Natural killer cell (primary cell): ENCODE data around the gene BCAS3. TPM values are rescaled to one million over a fixed set of nuclear protein-coding genes. Genes with fewer than 3 reads are reported as not detected.

Experiments
- ATAC-seq, 3 donors: fragments of 150-1000 bp in 2 of 3; fragments of 200-7000 bp in 1 of 3; cut with Tn5 transposase; 1 replicate in 1 of 3; 2 replicates in 2 of 3; pipeline ENCODE4 v1.10.0; 2021; ENCODE audit warnings: mild to moderate bottlenecking in 2 of 3, moderate library complexity in 2 of 3
- DNase-seq, 2 donors: peaks; one replicate each; pipeline versions ENCODE4 v3.0.0 to v3.0.0-alpha.2; 2013 to 2021; ENCODE audit warnings: mixed read lengths in 1 of 2
- H3K27ac ChIP-seq: one replicate; pipeline ENCODE4 v1.5.1; 2013; ENCODE audit warnings: mild to moderate bottlenecking, low read length
- H3K27me3 ChIP-seq: one replicate; pipeline ENCODE4 v1.6.1; 2013; ENCODE audit warnings: low read length; ENCODE audit not compliant: control insufficient read depth, insufficient read depth
- H3K36me3 ChIP-seq: one replicate; pipeline ENCODE4 v1.6.1; 2013; ENCODE audit warnings: low read length; ENCODE audit not compliant: control insufficient read depth, insufficient read depth
- H3K4me1 ChIP-seq: one replicate; pipeline ENCODE4 v1.6.1; 2013; ENCODE audit warnings: low read length; ENCODE audit not compliant: control insufficient read depth, insufficient read depth
- H3K4me3 ChIP-seq: one replicate; pipeline ENCODE4 v1.5.1; 2013; ENCODE audit warnings: low read length
- H3K9me3 ChIP-seq: one replicate; pipeline ENCODE4 v1.6.1; 2013; ENCODE audit warnings: low read length; ENCODE audit not compliant: control insufficient read depth, insufficient read depth
- H3K27ac Mint-ChIP-seq, 2 donors: one replicate each; pipeline ENCODE4 v1.8.0; 2022; ENCODE audit warnings: mild to moderate bottlenecking in 2 of 2, mixed read lengths in 2 of 2, moderate library complexity in 1 of 2
- H3K27me3 Mint-ChIP-seq, 2 donors: one replicate each; pipeline ENCODE4 v1.8.0; 2022; ENCODE audit warnings: low read depth in 2 of 2, mixed read lengths in 2 of 2
- H3K36me3 Mint-ChIP-seq: one replicate; pipeline ENCODE4 v1.8.0; 2022; ENCODE audit warnings: mixed read lengths
- H3K4me1 Mint-ChIP-seq, 2 donors: one replicate each; pipeline ENCODE4 v1.8.0; 2022; ENCODE audit warnings: mixed read lengths in 2 of 2
- H3K4me3 Mint-ChIP-seq: one replicate; pipeline ENCODE4 v1.8.0; 2022; ENCODE audit warnings: mild to moderate bottlenecking, moderate library complexity, mixed read lengths
- H3K9me3 Mint-ChIP-seq, 2 donors: one replicate each; pipeline ENCODE4 v1.8.0; 2022; ENCODE audit warnings: mixed read lengths in 2 of 2
- WGBS: methylation state at CpG from one replicate; pipeline ENCODE4 v1.1.7; 2013; ENCODE audit warnings: missing lambda C conversion rate; ENCODE audit not compliant: insufficient coverage; 5-methylcytosine and 5-hydroxymethylcytosine counted together
- intact Hi-C: fragments of 100-400 bp; cut with micrococcal nuclease; formaldehyde crosslinking; loops from one replicate; pipeline ENCODE4 v1.14.2; 2022
- total RNA-seq, 4 donors: library from RNA; stranded (reverse); fragments of 120-200 nt in 1 of 4; gene quantifications; one replicate each; pipeline versions ENCODE4 v1.2.3 to v1.2.4, GENCODE V29; 2013 to 2022
- TF ChIP-seq, protein P1 (sequence below): fragments of 200-600 bp; IDR thresholded peaks from one replicate; pipeline ENCODE4 v1.8.0; 2022; ENCODE audit warnings: antibody characterized with exemption

The BCAS3 gene
- total RNA-seq, 3 donors from 2014 or later (not counting 1 experiment from before 2014, with no cell fraction given): 60.5 to 87.8 (median 72.0) TPM

DNA sequence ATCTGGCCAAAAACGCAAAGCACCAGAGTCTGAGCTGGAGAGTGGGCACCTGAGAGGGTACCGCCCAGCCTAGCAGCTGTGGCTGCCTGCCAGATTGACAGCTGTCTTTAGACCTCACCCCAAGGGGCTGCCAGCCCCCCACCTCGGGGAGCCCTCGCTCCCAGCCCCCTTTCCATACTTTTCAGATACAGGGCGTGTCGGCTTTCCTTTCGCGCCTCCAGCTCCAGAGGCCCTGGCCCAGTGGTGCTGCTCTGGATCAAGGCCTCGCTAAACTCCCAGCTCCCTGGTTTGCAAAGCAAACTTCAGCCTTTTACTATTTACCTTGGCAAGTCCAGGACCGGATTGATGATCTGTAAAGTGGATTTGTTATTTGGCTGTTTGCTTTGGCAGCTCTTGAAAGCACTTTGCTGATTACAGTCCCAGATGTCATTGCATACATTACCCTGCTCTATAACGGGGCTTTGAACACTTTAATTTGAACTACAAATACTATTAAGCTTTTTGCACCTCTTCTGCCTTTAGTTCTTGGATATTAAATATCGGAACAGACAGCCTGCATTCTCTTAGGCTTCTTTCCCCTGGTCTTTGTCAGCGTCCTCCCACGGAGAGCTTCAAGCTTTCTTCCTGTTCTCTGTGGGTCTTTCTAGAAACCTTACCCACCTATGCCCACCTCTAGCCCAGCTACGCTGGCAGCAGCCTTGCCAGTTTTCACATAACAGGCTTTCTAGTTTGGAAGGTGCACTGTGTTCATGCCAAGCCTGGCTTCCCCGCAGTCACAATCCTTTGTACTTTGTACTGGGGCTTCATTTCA lies 658.4 kb downstream of the BCAS3 start:
- Histone ChIP-seq H3K9me3 (no peaks in the 10 kb centered on the region), H3K27ac (no peak overlapping the region), H3K27me3 (no peaks in the 10 kb centered on the region), H3K4me1 (no peaks in the 10 kb centered on the region), H3K36me3 (no peaks in the 10 kb centered on the region), H3K4me3 (no peak overlapping the region)
- intact Hi-C loops: no loop called here
- H3K27me3 Mint-ChIP-seq: no peaks in the 10 kb centered on the region
- DNase-seq: no peak
- ATAC-seq: peak in 1 of 3 donors; percentile 19
- H3K4me1 Mint-ChIP-seq: no peaks in the 10 kb centered on the region
- no peak overlapping the region for H3K27ac Mint-ChIP-seq
- TF ChIP-seq, protein P1, sequence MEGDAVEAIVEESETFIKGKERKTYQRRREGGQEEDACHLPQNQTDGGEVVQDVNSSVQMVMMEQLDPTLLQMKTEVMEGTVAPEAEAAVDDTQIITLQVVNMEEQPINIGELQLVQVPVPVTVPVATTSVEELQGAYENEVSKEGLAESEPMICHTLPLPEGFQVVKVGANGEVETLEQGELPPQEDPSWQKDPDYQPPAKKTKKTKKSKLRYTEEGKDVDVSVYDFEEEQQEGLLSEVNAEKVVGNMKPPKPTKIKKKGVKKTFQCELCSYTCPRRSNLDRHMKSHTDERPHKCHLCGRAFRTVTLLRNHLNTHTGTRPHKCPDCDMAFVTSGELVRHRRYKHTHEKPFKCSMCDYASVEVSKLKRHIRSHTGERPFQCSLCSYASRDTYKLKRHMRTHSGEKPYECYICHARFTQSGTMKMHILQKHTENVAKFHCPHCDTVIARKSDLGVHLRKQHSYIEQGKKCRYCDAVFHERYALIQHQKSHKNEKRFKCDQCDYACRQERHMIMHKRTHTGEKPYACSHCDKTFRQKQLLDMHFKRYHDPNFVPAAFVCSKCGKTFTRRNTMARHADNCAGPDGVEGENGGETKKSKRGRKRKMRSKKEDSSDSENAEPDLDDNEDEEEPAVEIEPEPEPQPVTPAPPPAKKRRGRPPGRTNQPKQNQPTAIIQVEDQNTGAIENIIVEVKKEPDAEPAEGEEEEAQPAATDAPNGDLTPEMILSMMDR: no peak
- 94% methylated on average over 15 of the region's 16 CpGs for WGBS
- no peaks in the 10 kb centered on the region for H3K36me3 Mint-ChIP-seq
- no peak overlapping the region for H3K4me3 Mint-ChIP-seq
- no peaks in the 10 kb centered on the region for H3K9me3 Mint-ChIP-seq

GRCh38 chr17:61337290-61337689 lies 659.6 kb downstream of the BCAS3 start:
- TF ChIP-seq, protein P1: no peak
- WGBS: 80% methylated on average over 4 of the region's 6 CpGs
- no peaks in the 10 kb centered on the region for H3K4me1 Mint-ChIP-seq
- no peaks in the 10 kb centered on the region for H3K9me3 Mint-ChIP-seq
- ATAC-seq: no peak
- intact Hi-C loops: no loop called here
- no peak overlapping the region for H3K27ac Mint-ChIP-seq
- Histone ChIP-seq H3K4me3 (no peak overlapping the region), H3K27ac (no peak overlapping the region), H3K4me1 (no peaks in the 10 kb centered on the region), H3K27me3 (no peaks in the 10 kb centered on the region), H3K9me3 (no peaks in the 10 kb centered on the region), H3K36me3 (no peaks in the 10 kb centered on the region)
- H3K27me3 Mint-ChIP-seq: no peaks in the 10 kb centered on the region
- no peaks in the 10 kb centered on the region for H3K36me3 Mint-ChIP-seq
- DNase-seq: no peak
- H3K4me3 Mint-ChIP-seq: no peak overlapping the region

DNA sequence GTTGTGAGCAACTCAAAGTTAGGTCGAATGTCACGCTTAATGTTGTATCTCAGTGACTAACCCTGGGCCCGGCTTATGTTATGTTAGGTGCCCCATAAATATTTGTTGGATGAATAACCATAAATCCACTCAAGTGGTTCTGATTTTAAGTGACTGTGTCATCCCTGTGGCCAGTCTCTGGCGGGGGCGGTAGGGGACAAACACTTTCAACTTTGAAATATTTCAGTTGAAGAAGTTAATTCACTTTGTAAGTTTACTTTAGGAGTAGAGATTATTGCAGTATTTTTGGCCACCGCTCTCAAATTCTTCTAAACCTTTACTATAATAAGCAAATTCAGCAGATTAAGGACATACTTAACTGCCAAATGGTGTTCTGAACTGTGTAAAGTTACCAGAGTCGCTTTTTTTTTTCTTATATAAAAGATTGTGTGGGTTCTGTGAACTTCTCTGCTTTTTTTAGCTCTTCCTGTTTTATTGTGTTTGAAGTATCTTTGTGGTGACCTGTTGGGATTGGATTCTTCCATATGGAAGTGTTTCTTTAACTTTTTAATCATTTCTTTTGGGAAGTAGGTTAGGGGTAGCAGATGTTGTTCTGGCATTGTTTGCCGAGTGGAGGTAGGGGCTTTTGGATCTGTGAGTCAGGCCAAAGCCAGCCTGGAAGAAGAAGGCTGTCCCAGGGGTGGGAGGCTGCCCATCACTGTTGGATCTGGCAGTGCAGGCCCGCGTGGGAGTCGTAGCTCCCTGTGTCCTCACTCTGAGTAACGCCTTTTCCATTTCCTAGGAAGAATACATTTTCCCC lies 660.5 kb downstream of the BCAS3 start:
- Histone ChIP-seq H3K27me3 (no peaks in the 10 kb centered on the region), H3K4me3 (no peak overlapping the region), H3K9me3 (no peaks in the 10 kb centered on the region), H3K36me3 (no peaks in the 10 kb centered on the region), H3K4me1 (no peaks in the 10 kb centered on the region), H3K27ac (no peak overlapping the region)
- DNase-seq: no peak
- no peaks in the 10 kb centered on the region for H3K9me3 Mint-ChIP-seq
- 93% methylated on average over 11 of the region's 12 CpGs for WGBS
- H3K27ac Mint-ChIP-seq: no peak overlapping the region
- H3K4me1 Mint-ChIP-seq: no peaks in the 10 kb centered on the region
- H3K4me3 Mint-ChIP-seq: no peak overlapping the region
- no peaks in the 10 kb centered on the region for H3K27me3 Mint-ChIP-seq
- TF ChIP-seq, protein P1: no peak
- intact Hi-C loops: no loop called here
- no peaks in the 10 kb centered on the region for H3K36me3 Mint-ChIP-seq
- no peak for ATAC-seq
